A673 (cell line): ENCODE data around the gene CSNK2A1.

ENCODE experiments used
- EZH2 ChIP-seq: fragments of 200-600 bp; sonication (generic); IDR thresholded peaks from 2 replicates; pipeline ENCODE4 v1.6.1; 2017; ENCODE audit warnings: borderline replicate concordance, low read depth, mild to moderate bottlenecking, mixed read lengths, antibody characterized with exemption, low read length; ENCODE audit not compliant: poor library complexity, severe bottlenecking
- TF ChIP-seq, protein P1 (sequence below): fragments of 300-800, 200-600 bp; sonication (generic); conservative IDR thresholded peaks from 2 replicates; pipeline ENCODE4 v1.5.1; 2017; ENCODE audit warnings: low read depth, mild to moderate bottlenecking, antibody characterized with exemption, low read length, moderate library complexity, mixed read lengths

DNA sequence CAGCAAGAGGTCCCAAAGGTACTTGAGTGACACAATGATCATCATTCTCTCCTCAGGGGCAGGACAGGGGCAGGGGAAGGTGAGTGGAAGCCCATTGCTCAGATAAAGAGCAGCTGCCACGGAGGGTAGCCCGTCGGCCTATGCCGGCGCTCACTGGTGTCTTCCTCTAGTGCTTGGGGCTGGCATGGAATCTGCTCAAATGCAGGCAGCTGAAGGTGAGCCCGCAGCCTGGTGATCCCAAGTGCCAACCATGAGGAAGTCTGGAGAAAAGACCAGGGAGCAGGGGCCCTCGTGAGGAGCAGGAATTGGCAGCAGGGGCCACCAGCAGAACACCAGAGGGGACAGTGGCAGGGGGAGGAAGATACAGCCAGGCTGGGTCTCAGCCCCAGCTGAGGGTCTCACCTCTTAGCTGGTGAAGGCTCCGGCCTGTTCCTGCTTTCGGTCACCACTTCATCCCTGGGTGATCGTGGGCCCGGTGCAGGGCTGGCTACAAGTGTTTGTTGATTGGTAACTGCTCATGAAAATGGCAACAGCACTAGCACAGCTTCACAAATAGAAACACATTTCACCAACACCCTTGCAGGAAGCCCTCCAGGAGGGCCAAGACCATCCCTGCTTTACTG is 110.8 kb downstream of the CSNK2A1 start:
- TF ChIP-seq, protein P1, sequence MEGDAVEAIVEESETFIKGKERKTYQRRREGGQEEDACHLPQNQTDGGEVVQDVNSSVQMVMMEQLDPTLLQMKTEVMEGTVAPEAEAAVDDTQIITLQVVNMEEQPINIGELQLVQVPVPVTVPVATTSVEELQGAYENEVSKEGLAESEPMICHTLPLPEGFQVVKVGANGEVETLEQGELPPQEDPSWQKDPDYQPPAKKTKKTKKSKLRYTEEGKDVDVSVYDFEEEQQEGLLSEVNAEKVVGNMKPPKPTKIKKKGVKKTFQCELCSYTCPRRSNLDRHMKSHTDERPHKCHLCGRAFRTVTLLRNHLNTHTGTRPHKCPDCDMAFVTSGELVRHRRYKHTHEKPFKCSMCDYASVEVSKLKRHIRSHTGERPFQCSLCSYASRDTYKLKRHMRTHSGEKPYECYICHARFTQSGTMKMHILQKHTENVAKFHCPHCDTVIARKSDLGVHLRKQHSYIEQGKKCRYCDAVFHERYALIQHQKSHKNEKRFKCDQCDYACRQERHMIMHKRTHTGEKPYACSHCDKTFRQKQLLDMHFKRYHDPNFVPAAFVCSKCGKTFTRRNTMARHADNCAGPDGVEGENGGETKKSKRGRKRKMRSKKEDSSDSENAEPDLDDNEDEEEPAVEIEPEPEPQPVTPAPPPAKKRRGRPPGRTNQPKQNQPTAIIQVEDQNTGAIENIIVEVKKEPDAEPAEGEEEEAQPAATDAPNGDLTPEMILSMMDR: no peak
- no peak for TF ChIP-seq EZH2
